SU-DHL-6 (cell line): Measurements from ENCODE around the gene EEFSEC.

Experiments used
- H2AFZ ChIP-seq: fragments of 200-600 bp; sonication (generic); 2 replicates; pipeline ENCODE4 v1.6.1; 2014; ENCODE audit warnings: low read depth, mild to moderate bottlenecking, moderate library complexity, mixed read lengths, antibody characterized with exemption, low read length; ENCODE audit not compliant: severe bottlenecking
- H3F3A ChIP-seq: fragments of 200-600 bp; shearing (Covaris generic); 2 replicates; pipeline ENCODE4 v1.6.0; 2016; ENCODE audit warnings: antibody characterized with exemption, mild to moderate bottlenecking; ENCODE audit not compliant: insufficient read depth
- H3K27ac ChIP-seq: fragments of 200-600 bp; sonication (generic); 2 replicates; pipeline ENCODE4 v1.5.1; 2016; ENCODE audit warnings: low read depth, mild to moderate bottlenecking, low read length, moderate library complexity, mixed read lengths
- H3K27me3 ChIP-seq: fragments of 200-600 bp; sonication (generic), shearing (Covaris generic); 2 replicates; pipeline ENCODE4 v1.6.0; 2014; ENCODE audit warnings: mild to moderate bottlenecking, low read length
- H3K36me3 ChIP-seq: fragments of 200-600 bp; sonication (generic); 2 replicates; pipeline ENCODE4 v1.6.1; 2014; ENCODE audit warnings: mild to moderate bottlenecking, low read length, mixed read lengths
- H3K4me2 ChIP-seq: fragments of 300-600, 200-600 bp; shearing (Covaris generic), sonication (generic); 2 replicates; pipeline ENCODE4 v1.6.0; 2014; ENCODE audit warnings: low read length, low read depth, mild to moderate bottlenecking; ENCODE audit not compliant: poor library complexity, severe bottlenecking
- H3K4me3 ChIP-seq: fragments of 200-600 bp; sonication (generic); 2 replicates; pipeline ENCODE4 v1.5.1; 2014; ENCODE audit warnings: antibody characterized with exemption, low read length, mild to moderate bottlenecking, mixed read lengths; ENCODE audit not compliant: insufficient read depth, poor library complexity, severe bottlenecking
- H3K79me2 ChIP-seq: fragments of 200-600 bp; sonication (generic); 2 replicates; pipeline ENCODE4 v1.6.1; 2014; ENCODE audit warnings: mild to moderate bottlenecking, low read length, moderate library complexity; ENCODE audit not compliant: insufficient read depth
- H3K9ac ChIP-seq: fragments of 200-600 bp; sonication (generic); 2 replicates; pipeline ENCODE4 v1.7.0; 2014; ENCODE audit warnings: mild to moderate bottlenecking, low read length
- H3K9me2 ChIP-seq: fragments of 200-600 bp; sonication (generic); replicated peaks from 2 replicates; pipeline ENCODE4 v1.6.1; 2014; ENCODE audit warnings: low read length; ENCODE audit not compliant: insufficient read depth
- H3K9me3 ChIP-seq: fragments of 200-600 bp; sonication (generic); 2 replicates; pipeline ENCODE4 v1.6.1; 2014; ENCODE audit warnings: low read length, mixed read lengths; ENCODE audit not compliant: insufficient read depth
- H4K20me1 ChIP-seq: fragments of 200-600 bp; sonication (generic); 2 replicates; pipeline ENCODE4 v1.6.1; 2014; ENCODE audit warnings: low read depth, mild to moderate bottlenecking, antibody characterized with exemption, low read length, moderate library complexity, mixed read lengths
- EZH2phosphoT487 ChIP-seq: fragments of 200-600 bp; sonication (generic), shearing (Covaris generic); conservative IDR thresholded peaks from 2 replicates; pipeline ENCODE4 v1.6.1; 2018; ENCODE audit warnings: mild to moderate bottlenecking, antibody characterized with exemption, low read length, moderate library complexity, mixed read lengths
- TF ChIP-seq, protein P1 (sequence below): fragments of 200-600 bp; sonication (generic); IDR thresholded peaks from one replicate; pipeline ENCODE4 v1.5.1; 2017; ENCODE audit warnings: antibody characterized with exemption, mild to moderate bottlenecking, low read length, moderate library complexity; ENCODE audit not compliant: insufficient read depth, poor library complexity, severe bottlenecking

EEFSEC gene

DNA sequence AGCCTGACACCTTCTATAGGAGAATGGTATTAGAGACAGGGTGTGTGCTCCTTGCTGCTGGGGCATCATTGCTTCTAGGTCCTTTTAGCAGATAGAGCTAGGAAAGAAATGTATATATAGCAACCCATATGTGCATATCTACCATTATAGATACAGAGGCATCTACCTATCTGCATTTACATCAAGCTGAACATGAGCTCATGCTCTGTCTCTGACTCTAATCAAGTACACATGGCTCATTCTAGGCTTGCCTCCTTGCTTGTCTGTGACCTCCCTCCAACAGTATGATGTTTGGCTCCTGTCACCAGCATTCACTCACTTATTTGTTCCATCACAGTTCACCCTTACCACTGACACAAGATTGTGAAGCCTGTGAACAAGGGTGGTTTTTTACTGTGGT lies 133.4 kb downstream of the EEFSEC start:
- H3K36me3 ChIP-seq, result no peaks in the 10 kb centered on the region
- H3K79me2 ChIP-seq, result no peaks in the 10 kb centered on the region
- no peak overlapping the region for H3K9ac ChIP-seq
- no peaks in the 10 kb centered on the region for H3K9me3 ChIP-seq
- no peaks in the 10 kb centered on the region for H3K9me2 ChIP-seq
- H3K27ac ChIP-seq, result no peak overlapping the region
- no peaks in the 10 kb centered on the region for H4K20me1 ChIP-seq
- H2AFZ ChIP-seq, result no peak overlapping the region
- H3K4me2 ChIP-seq, result no peak overlapping the region
- H3K4me3 ChIP-seq, result no peak overlapping the region
- H3K27me3 ChIP-seq, result no peaks in the 10 kb centered on the region
- no peaks in the 10 kb centered on the region for H3F3A ChIP-seq
- TF ChIP-seq, protein P1, sequence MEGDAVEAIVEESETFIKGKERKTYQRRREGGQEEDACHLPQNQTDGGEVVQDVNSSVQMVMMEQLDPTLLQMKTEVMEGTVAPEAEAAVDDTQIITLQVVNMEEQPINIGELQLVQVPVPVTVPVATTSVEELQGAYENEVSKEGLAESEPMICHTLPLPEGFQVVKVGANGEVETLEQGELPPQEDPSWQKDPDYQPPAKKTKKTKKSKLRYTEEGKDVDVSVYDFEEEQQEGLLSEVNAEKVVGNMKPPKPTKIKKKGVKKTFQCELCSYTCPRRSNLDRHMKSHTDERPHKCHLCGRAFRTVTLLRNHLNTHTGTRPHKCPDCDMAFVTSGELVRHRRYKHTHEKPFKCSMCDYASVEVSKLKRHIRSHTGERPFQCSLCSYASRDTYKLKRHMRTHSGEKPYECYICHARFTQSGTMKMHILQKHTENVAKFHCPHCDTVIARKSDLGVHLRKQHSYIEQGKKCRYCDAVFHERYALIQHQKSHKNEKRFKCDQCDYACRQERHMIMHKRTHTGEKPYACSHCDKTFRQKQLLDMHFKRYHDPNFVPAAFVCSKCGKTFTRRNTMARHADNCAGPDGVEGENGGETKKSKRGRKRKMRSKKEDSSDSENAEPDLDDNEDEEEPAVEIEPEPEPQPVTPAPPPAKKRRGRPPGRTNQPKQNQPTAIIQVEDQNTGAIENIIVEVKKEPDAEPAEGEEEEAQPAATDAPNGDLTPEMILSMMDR, result no peak
- no peak for TF ChIP-seq EZH2phosphoT487

DNA sequence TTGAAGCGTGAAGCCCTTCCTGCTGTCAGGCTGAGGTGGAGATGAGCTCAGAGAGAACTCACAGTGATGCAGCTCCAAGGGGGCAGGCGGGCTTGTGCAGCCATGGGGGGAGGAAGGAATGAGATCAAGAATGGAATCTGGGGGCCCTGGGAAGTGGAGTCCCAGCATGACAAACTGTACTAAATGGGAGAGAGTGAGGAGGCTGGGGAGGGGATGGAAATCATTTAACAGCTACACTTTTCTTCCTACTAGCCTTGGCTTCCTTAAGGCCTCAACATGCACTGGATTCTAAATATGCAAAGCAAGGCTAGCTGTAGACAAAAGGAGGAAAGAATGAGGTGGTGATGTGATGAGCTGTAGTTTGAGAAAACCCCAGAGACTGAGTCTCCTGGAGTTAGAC lies 133.9 kb downstream of the EEFSEC start:
- H3F3A ChIP-seq, result no peaks in the 10 kb centered on the region
- H3K27me3 ChIP-seq, result no peaks in the 10 kb centered on the region
- H3K9me2 ChIP-seq, result no peaks in the 10 kb centered on the region
- no peaks in the 10 kb centered on the region for H3K9me3 ChIP-seq
- no peak overlapping the region for H3K27ac ChIP-seq
- H3K36me3 ChIP-seq, result no peaks in the 10 kb centered on the region
- H3K9ac ChIP-seq, result no peak overlapping the region
- H3K79me2 ChIP-seq, result no peaks in the 10 kb centered on the region
- H4K20me1 ChIP-seq, result no peaks in the 10 kb centered on the region
- no peak overlapping the region for H3K4me3 ChIP-seq
- no peak overlapping the region for H3K4me2 ChIP-seq
- no peak overlapping the region for H2AFZ ChIP-seq
- no peak for TF ChIP-seq EZH2phosphoT487
- TF ChIP-seq, protein P1, result no peak

DNA sequence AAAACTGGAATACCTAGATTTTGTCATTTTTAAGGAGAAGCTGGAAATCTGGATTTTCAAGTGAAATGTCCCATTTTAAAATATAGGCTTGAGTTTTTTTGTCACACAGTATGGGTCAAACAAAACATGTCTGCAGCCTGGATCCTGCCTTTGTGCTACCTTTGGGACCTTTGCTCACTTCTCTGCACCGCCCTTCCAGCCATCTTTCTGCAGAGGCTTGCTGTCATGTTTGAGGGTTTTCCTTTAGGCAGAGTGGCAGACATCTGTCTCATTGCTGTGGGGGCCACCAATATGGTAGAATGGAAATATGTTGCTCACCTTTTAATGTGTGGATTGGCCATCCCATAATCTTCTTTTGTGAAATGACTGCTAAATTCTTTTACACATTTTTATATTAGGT lies 136.3 kb downstream of the EEFSEC start:
- Histone ChIP-seq H3F3A (no peaks in the 10 kb centered on the region), H3K27me3 (no peaks in the 10 kb centered on the region), H3K79me2 (no peaks in the 10 kb centered on the region), H3K9ac (no peak overlapping the region), H2AFZ (no peak overlapping the region), H3K4me3 (no peak overlapping the region), H3K36me3 (no peaks in the 10 kb centered on the region), H3K4me2 (no peak overlapping the region), H4K20me1 (no peaks in the 10 kb centered on the region), H3K9me2 (no peaks in the 10 kb centered on the region), H3K9me3 (no peaks in the 10 kb centered on the region), H3K27ac (no peak overlapping the region)
- TF ChIP-seq, protein P1, result no peak
- TF ChIP-seq EZH2phosphoT487, result no peak
